ENCODE data around the gene CACNA2D1. TPM values are rescaled to one million over a fixed set of nuclear protein-coding genes. Genes with fewer than 3 reads are reported as not detected.

The CACNA2D1 gene
- total RNA-seq, 4 donors from 2014 or later = 3.0 to 15.7 (median 8.6) TPM

DNA sequence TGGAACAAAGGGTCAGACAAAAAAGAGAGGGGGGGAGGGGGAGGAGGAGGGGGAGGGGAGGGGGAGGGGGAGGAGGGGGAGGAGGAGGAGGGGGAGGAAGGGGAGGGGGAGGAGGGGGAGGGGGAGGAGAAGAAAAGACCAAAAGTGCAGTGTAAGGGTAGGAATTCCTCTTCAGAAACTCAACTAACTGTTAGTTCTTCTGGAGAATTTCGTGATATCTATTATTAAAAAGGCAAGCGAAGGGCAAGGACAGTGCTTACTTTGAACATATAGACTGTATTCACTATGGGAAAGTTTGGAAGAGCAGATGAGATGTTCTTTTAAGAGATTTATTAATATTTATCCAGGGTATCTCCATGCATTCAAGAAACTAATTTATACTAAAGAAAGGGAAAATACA is 258.1 kb downstream of the CACNA2D1 start:
- 87 to 95% methylated on average over 2 of the region's 2 CpGs for WGBS, 2 donors
- DNase-seq (ENCODE audit: low spot score in 2 of 2) = no peak
- no peak for TF ChIP-seq POLR2A (IDR thresholded peaks at IDR 0.05)
- TF ChIP-seq, protein P1, sequence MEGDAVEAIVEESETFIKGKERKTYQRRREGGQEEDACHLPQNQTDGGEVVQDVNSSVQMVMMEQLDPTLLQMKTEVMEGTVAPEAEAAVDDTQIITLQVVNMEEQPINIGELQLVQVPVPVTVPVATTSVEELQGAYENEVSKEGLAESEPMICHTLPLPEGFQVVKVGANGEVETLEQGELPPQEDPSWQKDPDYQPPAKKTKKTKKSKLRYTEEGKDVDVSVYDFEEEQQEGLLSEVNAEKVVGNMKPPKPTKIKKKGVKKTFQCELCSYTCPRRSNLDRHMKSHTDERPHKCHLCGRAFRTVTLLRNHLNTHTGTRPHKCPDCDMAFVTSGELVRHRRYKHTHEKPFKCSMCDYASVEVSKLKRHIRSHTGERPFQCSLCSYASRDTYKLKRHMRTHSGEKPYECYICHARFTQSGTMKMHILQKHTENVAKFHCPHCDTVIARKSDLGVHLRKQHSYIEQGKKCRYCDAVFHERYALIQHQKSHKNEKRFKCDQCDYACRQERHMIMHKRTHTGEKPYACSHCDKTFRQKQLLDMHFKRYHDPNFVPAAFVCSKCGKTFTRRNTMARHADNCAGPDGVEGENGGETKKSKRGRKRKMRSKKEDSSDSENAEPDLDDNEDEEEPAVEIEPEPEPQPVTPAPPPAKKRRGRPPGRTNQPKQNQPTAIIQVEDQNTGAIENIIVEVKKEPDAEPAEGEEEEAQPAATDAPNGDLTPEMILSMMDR (IDR thresholded peaks at IDR 0.05) = no peak
- intact Hi-C loops (cut with DNase I; ENCODE audit: low total_unique reads) = no loop called here
- no peak overlapping the region for H3K4me3 ChIP-seq (ENCODE audit: low read depth, poor library complexity, severe bottlenecking)

DNA sequence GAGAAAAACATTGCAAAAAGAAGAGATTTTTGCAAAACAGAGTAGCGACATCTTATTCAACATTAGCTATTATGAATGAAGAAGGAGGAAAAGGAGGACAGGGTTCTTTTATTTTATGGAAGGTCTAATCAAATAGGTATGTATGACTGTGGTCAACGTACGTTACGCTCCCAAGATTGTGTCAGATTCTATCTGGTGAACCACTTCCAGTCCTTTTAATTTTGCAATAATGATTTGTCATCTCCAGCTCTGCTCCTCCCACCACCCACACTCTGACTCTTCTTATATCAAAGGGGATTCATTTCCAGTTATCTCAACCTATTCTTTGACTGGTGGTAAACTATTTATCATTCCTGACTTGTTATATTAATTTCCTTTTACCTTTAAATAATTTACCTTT is 259.9 kb downstream of the CACNA2D1 start:
- intact Hi-C loops (cut with DNase I; ENCODE audit: low total_unique reads) = no loop called here
- DNase-seq (ENCODE audit: low spot score in 2 of 2) = no peak
- WGBS, 2 donors = 75 to 79% methylated on average over 4 of the region's 4 CpGs
- no peak overlapping the region for H3K4me3 ChIP-seq (ENCODE audit: low read depth, poor library complexity, severe bottlenecking)
- TF ChIP-seq, protein P1 (IDR thresholded peaks at IDR 0.05) = no peak
- TF ChIP-seq POLR2A (IDR thresholded peaks at IDR 0.05) = no peak

DNA sequence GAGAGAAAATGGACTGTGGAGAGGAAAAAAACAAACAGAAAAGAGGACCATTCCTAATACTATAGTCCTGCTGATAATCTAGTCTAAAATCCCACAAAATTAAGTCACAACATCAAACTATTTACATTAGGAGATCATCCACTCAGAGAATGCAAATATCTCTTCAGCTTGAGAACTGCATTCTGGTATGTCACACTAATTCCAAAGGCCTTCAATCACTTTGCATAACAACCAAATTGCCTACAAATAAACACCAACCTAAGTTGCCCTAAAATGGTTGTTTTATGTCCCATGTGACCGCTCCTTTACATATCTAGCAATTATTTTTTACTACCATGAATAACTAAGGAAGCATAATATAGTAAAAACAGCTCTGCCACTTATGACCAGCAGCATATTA is 264.3 kb downstream of the CACNA2D1 start:
- WGBS, 2 donors = 93 to 97% methylated on average over 1 of the region's 1 CpG

DNA sequence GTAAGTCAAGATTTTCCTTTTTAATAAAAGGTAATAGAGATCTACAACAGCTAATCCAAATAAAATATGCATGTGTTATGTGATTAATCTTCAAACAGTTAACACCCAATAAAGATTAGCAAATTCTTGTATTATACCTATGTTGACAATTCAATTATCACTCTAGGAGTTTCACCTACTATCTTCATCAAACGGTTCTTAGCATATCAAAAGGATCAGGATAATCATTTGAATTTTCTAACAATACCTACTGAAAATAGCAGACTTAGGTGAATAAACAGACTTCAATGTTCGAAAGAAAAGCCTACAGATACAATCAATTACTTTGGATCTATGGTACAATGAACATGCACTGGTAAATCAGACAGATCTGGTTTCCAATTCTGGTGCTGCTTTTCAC is 268.3 kb downstream of the CACNA2D1 start:
- no peak overlapping the region for H3K4me3 ChIP-seq (ENCODE audit: low read depth, poor library complexity, severe bottlenecking)
- intact Hi-C loops (cut with DNase I; ENCODE audit: low total_unique reads) = no loop called here
- TF ChIP-seq, protein P1 (IDR thresholded peaks at IDR 0.05) = no peak
- 78 to 83% methylated on average over 2 of the region's 2 CpGs for WGBS, 2 donors
- DNase-seq (ENCODE audit: low spot score in 2 of 2) = no peak

More for the DNA sequence above, 264.3 kb downstream of the CACNA2D1 start:
- no peak for DNase-seq (ENCODE audit: low spot score in 2 of 2)
- no peak for TF ChIP-seq POLR2A (IDR thresholded peaks at IDR 0.05)
- H3K4me3 ChIP-seq (ENCODE audit: low read depth, poor library complexity, severe bottlenecking) = no peak overlapping the region
- intact Hi-C loops (cut with DNase I; ENCODE audit: low total_unique reads) = no loop called here

DNA sequence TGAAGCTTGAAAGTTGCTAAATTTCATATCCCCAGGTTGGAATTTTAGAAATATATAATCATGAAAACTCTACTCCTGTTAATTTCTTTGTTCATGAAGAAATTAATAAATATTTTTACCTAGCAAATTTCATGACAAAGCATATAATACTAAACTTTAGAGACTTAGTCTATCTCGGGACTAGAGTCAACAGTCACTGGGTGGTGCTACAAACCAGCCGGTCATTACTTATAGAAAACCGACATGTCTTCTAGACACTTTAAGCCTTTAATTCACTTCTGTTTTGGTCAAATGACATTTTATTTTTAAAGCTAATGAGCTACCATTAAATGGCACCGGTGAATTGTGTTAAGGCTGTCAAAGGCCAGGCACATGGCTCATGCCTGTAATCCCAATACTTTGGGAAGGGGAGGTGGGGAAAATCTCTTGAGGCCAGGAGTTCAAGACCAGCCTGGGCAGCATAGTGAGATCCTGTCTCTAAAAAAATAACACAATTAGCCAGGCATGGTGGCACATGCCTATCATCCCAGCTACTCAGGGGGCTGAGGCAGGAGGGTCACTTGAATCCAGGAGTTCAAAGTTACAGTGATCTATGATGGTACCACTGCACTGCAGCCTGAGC is 270.1 kb downstream of the CACNA2D1 start:
- TF ChIP-seq POLR2A (IDR thresholded peaks at IDR 0.05) = no peak
- TF ChIP-seq, protein P1 (IDR thresholded peaks at IDR 0.05) = no peak
- H3K4me3 ChIP-seq (ENCODE audit: low read depth, poor library complexity, severe bottlenecking) = no peak overlapping the region
- intact Hi-C loops (cut with DNase I; ENCODE audit: low total_unique reads) = no loop called here
- 83 to 85% methylated on average over 4 of the region's 4 CpGs for WGBS, 2 donors
- DNase-seq (ENCODE audit: low spot score in 2 of 2) = no peak

DNA sequence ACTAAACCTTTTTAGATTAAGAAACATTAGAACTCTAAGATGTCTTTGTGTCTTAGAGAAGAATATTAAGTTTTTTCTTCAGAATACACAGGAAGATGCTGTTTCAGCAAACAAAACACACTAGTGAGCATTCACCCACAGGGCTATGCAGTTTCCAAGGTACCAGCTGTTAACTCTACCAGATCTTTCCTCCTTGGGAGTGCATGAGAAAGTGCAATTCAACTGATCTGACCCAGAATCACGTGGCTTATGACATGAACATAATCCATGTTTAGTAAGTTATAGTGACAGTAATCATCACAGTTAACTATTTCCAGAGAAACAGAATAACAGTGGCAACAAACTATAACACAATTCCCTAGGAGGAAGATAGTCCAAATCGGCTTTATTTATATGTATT is 270.7 kb downstream of the CACNA2D1 start:
- WGBS, 2 donors = 53 to 58% methylated on average over 2 of the region's 2 CpGs
- H3K4me3 ChIP-seq (ENCODE audit: low read depth, poor library complexity, severe bottlenecking) = no peak overlapping the region
- TF ChIP-seq, protein P1 (IDR thresholded peaks at IDR 0.05) = no peak
- no peak for TF ChIP-seq POLR2A (IDR thresholded peaks at IDR 0.05)
- no peak for DNase-seq (ENCODE audit: low spot score in 2 of 2)
- intact Hi-C loops (cut with DNase I; ENCODE audit: low total_unique reads) = no loop called here
